GM13977 (cell line): Measurements from ENCODE around the gene SIDT2.
"Not testable (repeated sequence)": the region's sequence is repeated elsewhere in the genome, so short reads cannot be mapped to it uniquely, and the experiment has no call there.

Experiments
- DNase-seq: peaks from one replicate; pipeline ENCODE4 v3.0.0; 2012; ENCODE audit warnings: low spot score
- in situ Hi-C: fragments of 300-500 bp; cut with MboI; formaldehyde crosslinking; loops from one replicate; pipeline ENCODE4 v1.12.0; 2022; ENCODE audit warnings: low sequenced_read_pairs, low pct_unique_long_range_greater_than_20kb, mixed read lengths, inconsistent platforms; ENCODE audit not compliant: unreplicated experiment
- TF ChIP-seq, protein P1 (sequence below): IDR thresholded peaks from 2 replicates; pipeline ENCODE4 v1.5.1; 2012; ENCODE audit warnings: mild to moderate bottlenecking, control low read depth; ENCODE audit not compliant: insufficient read depth; ENCODE audit errors: extremely low read depth, missing control alignments

SIDT2 gene

DNA sequence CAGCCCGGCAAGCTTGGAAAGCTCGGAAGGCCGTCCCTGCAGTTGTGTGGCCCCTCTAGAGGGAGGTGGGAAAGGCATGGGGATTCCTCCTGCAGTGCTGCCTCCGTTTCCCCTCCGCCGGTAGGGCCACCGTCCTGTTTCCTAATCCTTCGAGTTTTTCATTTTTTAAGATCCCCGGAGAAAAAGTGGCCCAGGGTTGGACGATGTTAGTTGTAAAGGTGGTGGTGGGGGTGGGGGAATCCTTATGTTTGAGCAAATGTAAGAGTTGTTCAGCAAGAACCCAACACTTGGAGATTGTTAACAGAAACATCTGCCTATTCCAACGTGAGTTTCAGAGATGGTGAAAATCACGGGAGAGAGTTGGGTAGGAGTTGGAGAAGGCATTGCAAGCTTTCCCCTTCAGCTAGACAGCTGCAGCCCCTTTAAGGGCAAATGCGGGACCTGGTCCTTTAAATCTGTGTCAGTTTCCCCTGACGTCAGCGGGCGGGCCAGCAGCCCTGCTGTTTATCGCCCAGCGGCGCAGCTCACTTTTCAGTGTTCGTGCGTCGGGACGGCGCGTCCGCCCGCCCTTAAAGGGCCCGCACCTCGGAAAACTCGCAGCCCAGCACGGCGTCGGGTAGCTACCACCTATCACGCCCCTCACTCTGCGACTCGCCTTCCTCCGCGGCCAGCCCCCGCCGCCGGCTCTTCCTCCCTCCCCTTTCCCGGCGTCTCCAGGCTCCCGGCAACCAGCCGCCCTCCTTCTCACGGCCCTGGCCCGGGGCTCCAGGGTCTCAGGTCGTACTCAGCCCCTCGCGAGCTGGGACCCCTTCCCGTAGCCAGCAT, at the start of gene SIDT2:
Gene SIDT2 (plus strand): TSS at position 534 of the 825 bp plus-strand sequence. CDS start 521 bp downstream, outside the sequence.
- TF ChIP-seq, protein P1, sequence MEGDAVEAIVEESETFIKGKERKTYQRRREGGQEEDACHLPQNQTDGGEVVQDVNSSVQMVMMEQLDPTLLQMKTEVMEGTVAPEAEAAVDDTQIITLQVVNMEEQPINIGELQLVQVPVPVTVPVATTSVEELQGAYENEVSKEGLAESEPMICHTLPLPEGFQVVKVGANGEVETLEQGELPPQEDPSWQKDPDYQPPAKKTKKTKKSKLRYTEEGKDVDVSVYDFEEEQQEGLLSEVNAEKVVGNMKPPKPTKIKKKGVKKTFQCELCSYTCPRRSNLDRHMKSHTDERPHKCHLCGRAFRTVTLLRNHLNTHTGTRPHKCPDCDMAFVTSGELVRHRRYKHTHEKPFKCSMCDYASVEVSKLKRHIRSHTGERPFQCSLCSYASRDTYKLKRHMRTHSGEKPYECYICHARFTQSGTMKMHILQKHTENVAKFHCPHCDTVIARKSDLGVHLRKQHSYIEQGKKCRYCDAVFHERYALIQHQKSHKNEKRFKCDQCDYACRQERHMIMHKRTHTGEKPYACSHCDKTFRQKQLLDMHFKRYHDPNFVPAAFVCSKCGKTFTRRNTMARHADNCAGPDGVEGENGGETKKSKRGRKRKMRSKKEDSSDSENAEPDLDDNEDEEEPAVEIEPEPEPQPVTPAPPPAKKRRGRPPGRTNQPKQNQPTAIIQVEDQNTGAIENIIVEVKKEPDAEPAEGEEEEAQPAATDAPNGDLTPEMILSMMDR = no peak
- DNase-seq = peak; percentile 93
- in situ Hi-C loops = no loop called here

DNA sequence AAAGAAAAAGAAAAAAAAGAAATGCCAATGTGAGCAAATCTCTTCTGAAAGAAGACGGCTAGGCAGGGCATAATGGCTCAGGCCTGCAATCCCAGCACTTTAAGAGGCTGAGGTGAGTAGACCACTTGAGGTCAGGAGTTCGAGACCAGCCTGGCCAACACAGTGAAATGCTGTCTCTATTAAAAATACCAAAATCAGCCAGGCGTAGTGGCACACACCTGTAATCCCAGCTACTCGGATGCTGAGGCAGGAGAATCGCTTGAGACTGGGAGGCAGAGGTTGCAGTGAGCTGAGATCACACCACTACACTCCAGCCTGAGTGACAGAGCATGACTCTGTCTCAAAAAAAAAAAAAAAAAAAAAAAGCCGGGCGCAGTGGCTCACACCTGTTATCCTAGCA, 48.1 kb upstream of the SIDT2 start:
- DNase-seq, in situ Hi-C loops: not testable (repeated sequence)

DNA sequence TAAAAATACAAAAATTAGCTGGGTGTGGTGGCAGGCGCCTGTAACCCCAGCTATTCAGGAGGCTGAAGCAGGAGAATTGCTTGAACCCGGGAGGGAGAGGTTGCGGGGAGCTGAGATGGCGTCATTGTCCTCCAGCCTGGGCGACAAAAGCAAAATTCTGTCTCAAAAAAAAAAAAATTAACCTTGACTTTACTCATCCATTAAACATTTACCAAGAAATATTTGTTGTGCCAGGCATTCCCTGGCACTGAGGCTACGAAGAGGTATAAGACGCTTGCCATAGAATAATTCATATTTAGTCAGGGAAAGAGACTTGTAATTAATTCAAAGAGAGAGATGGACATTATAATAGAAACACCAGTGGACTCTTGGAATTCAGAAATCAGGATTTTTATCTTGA, 47.7 kb upstream of the SIDT2 start:
- no peak for DNase-seq
- TF ChIP-seq, protein P1 = no peak
- in situ Hi-C loops = no loop called here

DNA sequence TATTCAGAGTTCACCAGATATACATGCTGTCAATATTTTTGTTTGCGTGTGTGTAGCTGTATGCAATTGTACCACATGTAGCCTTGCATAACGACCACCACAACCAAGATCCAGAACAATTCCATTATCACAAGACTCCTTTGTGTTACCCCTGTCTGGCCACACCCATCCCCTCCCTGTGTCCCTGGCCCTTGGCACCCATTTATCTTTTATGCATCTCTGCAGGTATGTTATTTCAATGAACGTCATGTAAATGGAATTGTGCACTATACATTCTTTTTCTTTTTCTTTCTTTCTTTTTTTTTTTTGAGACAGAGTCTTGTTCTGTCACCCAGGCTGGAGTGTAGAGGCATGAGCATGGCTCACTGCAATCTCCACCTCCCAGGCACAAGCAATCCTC, 44.1 kb upstream of the SIDT2 start:
- DNase-seq = no peak
- TF ChIP-seq, protein P1 = no peak
- in situ Hi-C loops = no loop called here

DNA sequence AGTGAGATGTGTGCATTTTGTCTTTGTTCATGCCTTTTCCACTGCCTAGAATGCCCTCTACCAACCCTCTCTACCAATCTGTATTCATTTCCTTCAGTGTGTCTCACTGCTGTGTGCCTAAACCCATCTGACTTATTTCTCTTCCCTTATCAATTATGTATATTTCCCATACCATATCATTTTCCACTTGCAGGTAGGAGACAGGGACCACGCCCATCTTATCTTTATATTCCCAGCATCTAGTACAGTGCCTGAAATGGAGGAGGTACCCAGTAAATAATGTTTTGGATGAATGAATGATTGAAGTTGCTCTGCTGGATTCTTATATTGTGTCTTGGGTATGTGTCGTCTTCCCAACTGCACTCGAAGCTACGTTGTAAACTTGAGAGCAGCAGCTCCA, 43.6 kb upstream of the SIDT2 start:
- in situ Hi-C loops, DNase-seq: not testable (repeated sequence)

DNA sequence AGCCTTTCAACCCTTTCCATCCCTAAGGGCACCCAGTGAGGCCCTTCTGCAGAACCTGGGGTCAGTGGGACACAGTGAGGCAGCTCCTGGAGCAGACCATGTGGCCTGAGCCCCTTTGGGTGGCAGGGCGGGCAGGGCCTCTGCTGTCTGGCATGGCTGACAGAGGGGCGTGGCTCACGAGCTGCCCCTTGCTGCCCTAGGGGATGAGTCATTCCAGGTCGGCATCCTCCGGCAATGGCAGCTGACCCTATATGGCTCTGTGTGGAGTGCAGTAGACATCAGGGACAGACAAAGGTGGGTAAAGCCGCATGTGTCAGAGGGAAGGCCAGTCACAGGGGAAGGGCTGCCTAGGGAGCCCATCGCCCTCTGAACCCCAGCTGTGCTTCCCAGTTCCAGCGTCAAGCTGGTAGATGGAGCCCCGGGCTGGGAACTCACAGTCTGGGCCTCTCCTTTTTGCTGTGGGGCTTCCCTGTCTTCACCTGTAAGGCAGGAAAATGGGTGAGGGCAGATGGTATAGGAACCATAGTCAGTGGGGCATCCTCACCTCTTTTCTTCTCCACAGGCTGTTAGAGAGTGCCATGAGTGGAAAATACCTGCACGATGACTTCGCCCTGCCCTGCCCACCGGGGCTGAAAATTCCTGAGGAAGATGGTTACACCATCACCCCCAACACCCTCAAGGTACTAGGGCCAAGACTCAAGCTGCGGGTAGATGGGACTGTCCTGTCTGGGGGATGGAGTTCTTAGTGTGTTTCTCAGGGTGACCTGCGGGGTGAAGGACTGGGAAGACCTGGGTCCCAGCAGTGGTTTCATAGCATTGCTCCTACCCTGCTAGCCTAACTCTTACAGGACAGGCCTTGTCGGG, 41.1 kb upstream of the SIDT2 start:
- in situ Hi-C loops, DNase-seq: not testable (repeated sequence)

DNA sequence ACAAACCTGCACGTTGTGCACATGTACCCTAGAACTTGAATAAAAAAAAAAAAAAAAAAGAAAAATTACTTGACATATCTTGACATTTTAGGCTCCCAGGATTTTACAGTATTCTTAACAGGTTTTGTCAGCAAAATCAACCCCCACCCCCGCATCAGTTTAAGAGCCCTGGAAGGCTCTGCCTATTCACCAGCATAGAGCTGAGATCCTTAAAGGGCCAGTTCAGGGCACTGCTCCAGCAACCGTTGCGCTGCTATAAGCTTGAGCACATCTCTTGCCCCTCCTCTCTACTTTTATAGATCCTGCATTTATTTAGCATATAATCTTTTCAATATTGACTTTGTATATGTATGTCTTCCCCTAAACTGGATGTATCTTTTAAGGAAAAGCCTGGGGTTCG, 35.2 kb upstream of the SIDT2 start:
- TF ChIP-seq, protein P1 = no peak
- in situ Hi-C loops = no loop called here
- peak; percentile 56 for DNase-seq

DNA sequence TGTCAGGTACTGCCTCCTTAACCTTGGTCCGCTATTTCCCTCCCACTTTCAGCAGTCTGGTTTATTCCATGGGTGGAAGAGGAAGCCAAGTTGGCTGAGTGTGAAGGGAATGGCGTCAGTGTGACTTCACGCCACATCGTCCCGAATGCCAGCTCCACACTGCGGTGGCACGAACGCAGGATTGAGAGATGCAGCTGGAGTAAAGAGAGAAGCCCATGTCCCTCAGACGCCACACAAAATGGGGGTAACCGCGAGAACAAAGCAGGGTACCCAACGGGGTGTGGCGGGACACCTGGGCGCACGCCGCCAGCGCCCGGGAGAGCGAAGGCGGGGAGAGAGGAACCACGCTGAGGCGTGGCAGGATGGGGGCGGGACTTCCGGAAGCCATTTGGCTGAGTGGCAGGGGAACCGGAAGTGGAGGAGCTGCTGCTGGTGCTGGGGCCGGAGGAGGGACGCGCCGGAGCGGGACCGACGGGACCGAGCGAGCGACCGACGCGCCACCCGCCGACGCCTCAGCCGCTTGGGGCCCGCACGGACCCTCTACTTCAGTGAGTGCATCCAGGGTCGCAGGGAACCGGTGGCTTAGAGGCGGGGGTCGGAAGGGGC, 34.6 kb upstream of the SIDT2 start, which contains the start of gene PAFAH1B2:
Gene PAFAH1B2 (plus strand): TSS at position 417 of the 606 bp plus-strand sequence. CDS start 8,161 bp downstream, outside the sequence.
- TF ChIP-seq, protein P1 = no peak
- in situ Hi-C loops = no loop called here
- peak; percentile 98 for DNase-seq
